C4-2B (cell line): Measurements from ENCODE around the gene ELFN1.

Source experiments
- H3K27ac ChIP-seq: fragments of 450-650 bp; 2 replicates; pipeline ENCODE4 v1.5.1; 2017
- CTCF ChIP-seq: fragments of 450-650 bp; conservative IDR thresholded peaks from 2 replicates; pipeline ENCODE4 v1.5.1; 2017; ENCODE audit warnings: mild to moderate bottlenecking
- ZFX ChIP-seq: fragments of 450-650 bp; IDR thresholded peaks from 2 replicates; pipeline ENCODE4 v1.6.1; 2017

ELFN1 gene

GRCh38 chr7:1749864-1750466 is 79.9 kb downstream of the ELFN1 start:
- TF ChIP-seq ZFX (no peak), CTCF (no peak)
- H3K27ac ChIP-seq, result no peak overlapping the region

- TF ChIP-seq CTCF (no peak), ZFX (no peak)
- no peak overlapping the region for H3K27ac ChIP-seq
Measured at GRCh38 chr7:1750541-1751021, 80.5 kb downstream of the ELFN1 start.

GRCh38 chr7:1752111-1752510 is 82.0 kb downstream of the ELFN1 start:
- TF ChIP-seq ZFX (no peak), CTCF (no peak)
- H3K27ac ChIP-seq, result no peak overlapping the region

GRCh38 chr7:1752771-1753563 is 82.9 kb downstream of the ELFN1 start:
- TF ChIP-seq ZFX, result no peak
- TF ChIP-seq CTCF, result no peak
- H3K27ac ChIP-seq, result no peak overlapping the region

- no peak for TF ChIP-seq ZFX
- TF ChIP-seq CTCF, result no peak
- no peak overlapping the region for H3K27ac ChIP-seq
Measured at GRCh38 chr7:1753564-1753867, 83.4 kb downstream of the ELFN1 start.

GRCh38 chr7:1754345-1754908 is 84.3 kb downstream of the ELFN1 start:
- TF ChIP-seq CTCF, result no peak
- no peak overlapping the region for H3K27ac ChIP-seq
